GM21528 (cell line): Measurements from ENCODE around the gene C3orf20.
"Not testable (repeated sequence)": the region's sequence is repeated elsewhere in the genome, so short reads cannot be mapped to it uniquely, and the experiment has no call there.

Experiments
- ATAC-seq: cut with Tn5 transposase; IDR thresholded peaks from one replicate; pipeline ENCODE4 v1.9.1; 2021; ENCODE audit warnings: mild to moderate bottlenecking, moderate library complexity; ENCODE audit not compliant: unreplicated experiment, low FRiP score

The C3orf20 gene

GRCh38 chr3:14740983-14741382 is 66.0 kb downstream of the C3orf20 start:
- ATAC-seq = no peak

GRCh38 chr3:14741510-14741909 is 66.6 kb downstream of the C3orf20 start:
- ATAC-seq = no peak

GRCh38 chr3:14744556-14744955 is 69.6 kb downstream of the C3orf20 start:
- no peak for ATAC-seq

GRCh38 chr3:14750650-14751049 is 75.7 kb downstream of the C3orf20 start:
- ATAC-seq = no peak

- ATAC-seq = not testable (repeated sequence)
Measured at GRCh38 chr3:14752979-14753378, 78.0 kb downstream of the C3orf20 start.

GRCh38 chr3:14757153-14757700 is 82.3 kb downstream of the C3orf20 start:
- ATAC-seq = no peak

- ATAC-seq = no peak
Measured at GRCh38 chr3:14758297-14758696, 83.4 kb downstream of the C3orf20 start.

GRCh38 chr3:14758959-14759358 is 84.0 kb downstream of the C3orf20 start:
- no peak for ATAC-seq

GRCh38 chr3:14760185-14760584 is 85.2 kb downstream of the C3orf20 start:
- ATAC-seq = no peak

- ATAC-seq = no peak
Measured at GRCh38 chr3:14761121-14761672, 86.3 kb downstream of the C3orf20 start.

- ATAC-seq = no peak
Measured at GRCh38 chr3:14761866-14762265, 86.9 kb downstream of the C3orf20 start.

GRCh38 chr3:14762701-14763100 is 87.8 kb downstream of the C3orf20 start:
- ATAC-seq = no peak

GRCh38 chr3:14764331-14765059 is 89.6 kb downstream of the C3orf20 start:
- ATAC-seq = no peak

- no peak for ATAC-seq
Measured at GRCh38 chr3:14765060-14765400, 90.1 kb downstream of the C3orf20 start.

- no peak for ATAC-seq
Measured at GRCh38 chr3:14765576-14766427, 90.9 kb downstream of the C3orf20 start.

- ATAC-seq = no peak
Measured at GRCh38 chr3:14766428-14767244, 91.7 kb downstream of the C3orf20 start.

- ATAC-seq = no peak
Measured at GRCh38 chr3:14767245-14768051, 92.5 kb downstream of the C3orf20 start.

GRCh38 chr3:14768182-14768790 is 93.3 kb downstream of the C3orf20 start:
- ATAC-seq = no peak

- ATAC-seq = no peak
Measured at GRCh38 chr3:14768881-14769280, 93.9 kb downstream of the C3orf20 start.
